GM19468 (cell line): ENCODE results near the gene KLHL26.

Experiments
- ATAC-seq: cut with Tn5 transposase; IDR thresholded peaks from one replicate; pipeline ENCODE4 v1.9.1; 2021; ENCODE audit warnings: mild to moderate bottlenecking, moderate library complexity, moderate number of reproducible peaks; ENCODE audit not compliant: unreplicated experiment; ENCODE audit errors: extremely low read depth

Gene KLHL26

DNA sequence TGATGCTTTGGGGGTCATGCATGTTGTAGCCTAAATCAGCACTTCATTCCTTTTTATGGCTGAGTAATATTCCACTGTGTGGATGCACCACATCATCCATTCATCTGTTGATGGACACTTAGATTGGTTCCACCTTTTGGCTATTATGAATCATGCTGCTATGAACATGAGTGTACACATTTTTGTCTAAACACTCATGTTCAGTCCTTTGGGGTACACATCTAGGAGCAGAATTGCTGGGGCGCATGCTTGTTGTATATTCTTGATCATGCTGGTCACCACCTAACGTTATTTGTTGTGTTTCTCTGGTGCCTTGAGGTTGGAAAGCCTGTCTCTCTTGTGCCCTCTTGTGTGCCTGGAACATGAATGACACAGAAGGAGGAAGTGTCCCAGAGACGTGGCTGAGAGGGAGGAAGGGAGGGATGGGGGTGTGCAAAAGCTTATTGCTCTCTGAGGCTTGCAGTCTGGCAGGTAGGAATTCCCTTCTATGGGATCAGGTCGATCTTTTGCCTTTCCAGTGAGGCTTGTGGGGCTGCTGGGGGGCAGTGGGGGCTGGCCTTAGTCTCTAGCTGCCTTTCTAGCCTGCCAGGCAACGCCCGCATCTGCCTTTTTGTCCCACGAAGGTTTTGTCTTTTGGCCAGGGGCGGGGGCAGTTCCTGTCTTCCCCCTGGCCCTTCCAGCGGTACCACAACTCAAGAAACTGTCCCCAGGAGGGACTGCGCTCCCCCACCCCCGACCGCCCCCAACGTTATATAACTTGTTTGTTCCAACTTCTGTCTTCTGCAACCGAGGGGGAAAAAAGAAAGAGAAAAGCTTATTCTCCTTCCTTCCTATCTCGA, 7.6 kb downstream of the KLHL26 start:
- no peak for ATAC-seq

DNA sequence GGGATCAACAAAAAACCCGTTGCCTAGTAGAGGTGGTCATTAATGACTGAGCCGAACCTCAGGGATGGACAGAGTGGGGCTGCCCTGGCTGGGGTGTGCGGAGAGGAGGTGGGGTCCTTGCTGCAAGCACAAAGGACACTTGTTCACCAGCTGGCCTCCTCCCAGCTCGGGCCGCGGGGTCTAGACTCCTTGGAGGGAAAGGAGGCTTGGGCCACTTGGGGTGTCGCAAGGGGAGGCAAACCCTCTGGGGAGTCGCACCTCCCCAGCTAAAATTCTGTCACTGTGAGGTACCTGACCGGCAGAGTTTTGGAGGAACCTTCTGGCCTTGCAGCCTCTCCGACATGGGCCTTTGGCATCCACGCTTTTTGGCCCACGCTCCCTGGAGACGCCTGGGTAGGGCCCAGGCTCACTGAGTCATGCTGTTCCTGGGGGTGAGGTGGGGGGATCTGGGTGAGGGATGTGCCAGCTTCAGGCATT, 8.2 kb downstream of the KLHL26 start:
- ATAC-seq = no peak

GRCh38 chr19:18646535-18647370, 9.9 kb downstream of the KLHL26 start:
- ATAC-seq = no peak

GRCh38 chr19:18647371-18647767, 10.5 kb downstream of the KLHL26 start:
- no peak for ATAC-seq

DNA sequence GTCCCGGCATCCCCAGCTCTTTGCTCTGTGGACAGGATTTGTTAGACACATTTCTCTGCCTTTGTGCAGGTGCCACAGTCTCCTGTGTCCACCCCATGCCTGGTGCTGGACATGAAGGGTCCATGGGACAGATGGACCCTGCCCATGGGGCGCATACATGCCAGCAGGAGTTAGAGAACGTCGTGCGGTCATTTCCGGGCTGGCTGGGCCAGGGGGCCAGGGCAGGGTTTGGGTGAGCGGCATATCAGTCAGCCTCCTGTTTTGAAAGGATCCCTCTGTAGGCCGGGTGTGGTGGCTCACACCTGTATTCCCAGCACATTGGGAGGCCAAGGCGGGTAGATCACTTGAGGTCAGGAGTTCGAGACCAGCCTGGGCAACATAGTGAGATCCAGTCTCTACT, 11.0 kb downstream of the KLHL26 start:
- no peak for ATAC-seq

- no peak for ATAC-seq
Measured at GRCh38 chr19:18648973-18649315, 12.1 kb downstream of the KLHL26 start.

DNA sequence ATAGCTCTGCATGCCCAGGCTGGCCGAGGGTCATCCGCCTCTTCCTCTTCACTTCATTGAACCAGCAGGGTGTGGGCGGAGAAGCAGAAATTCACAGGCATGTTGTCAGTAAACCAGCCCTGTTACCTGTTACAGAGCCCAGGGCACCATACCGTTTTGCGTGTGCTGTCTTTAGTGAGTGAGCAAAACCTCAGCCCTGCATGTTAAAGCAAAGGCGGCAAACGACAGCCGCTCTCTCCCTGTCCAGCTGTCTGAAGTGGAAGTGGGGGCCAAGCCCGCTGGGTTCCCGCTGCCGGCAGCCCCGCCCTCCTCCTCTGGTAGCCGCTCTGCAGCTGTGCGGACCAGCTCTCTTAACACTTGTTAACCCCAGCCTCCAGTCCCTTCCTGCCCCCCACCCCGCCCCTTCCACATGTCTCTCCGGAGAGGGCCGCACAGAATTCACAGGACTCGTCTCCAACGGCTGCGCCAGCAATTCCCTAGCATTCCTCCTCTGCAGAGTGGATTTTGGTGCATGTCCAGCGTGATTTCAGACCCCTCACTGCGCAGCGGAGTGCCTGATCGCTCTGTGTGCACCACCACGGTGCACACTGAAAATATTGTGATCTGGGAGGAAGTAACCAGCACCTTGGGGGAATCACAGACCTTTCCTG, 12.7 kb downstream of the KLHL26 start:
- no peak for ATAC-seq

DNA sequence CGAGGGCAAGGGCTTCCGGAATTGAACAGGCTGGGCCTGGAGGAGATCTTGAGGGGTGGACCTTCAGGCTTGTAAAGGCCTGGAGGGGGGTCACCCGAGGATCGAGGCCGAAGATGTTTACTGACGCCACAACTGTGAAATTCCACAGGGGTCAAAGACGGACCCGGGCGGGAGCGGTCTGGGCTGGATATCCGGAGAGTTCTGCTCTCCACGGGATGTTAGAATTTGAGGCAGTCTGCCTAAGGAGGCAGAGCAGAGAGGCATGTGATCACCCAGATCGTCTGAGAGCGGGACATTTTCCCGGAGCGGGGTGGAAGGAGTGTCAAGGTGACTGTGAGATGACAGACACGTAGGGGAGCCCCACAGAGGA, 13.2 kb downstream of the KLHL26 start:
- ATAC-seq = no peak

DNA sequence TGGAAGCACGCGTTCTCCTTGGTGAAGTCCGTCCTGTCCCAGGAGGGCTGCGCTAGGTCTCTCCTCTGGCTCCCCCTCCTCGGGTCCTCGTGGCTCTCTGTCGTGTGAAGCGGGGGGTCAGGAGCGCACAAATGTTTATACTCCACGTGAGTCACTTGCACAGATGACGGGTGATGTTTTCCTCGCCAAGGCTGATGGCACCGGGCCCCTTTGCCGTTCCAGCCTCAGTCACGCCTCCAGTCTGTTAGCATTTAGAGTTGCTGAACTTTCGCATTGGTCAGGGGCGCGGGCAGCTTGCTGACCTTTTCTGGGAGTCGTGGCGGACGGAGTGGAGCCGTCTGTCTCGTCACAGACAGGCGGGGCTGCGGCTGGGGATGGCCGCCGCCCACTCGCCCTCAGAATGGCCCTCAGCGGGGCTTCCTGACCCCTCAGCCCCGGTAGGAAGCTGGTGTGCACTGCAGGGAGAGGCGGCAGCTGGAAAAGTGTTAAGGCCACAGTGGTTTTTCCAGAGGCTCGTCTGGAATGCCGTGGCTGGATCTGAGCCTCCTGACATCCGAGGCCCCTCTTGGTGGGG, 13.7 kb downstream of the KLHL26 start:
- ATAC-seq = no peak

GRCh38 chr19:18651300-18651699, 14.5 kb downstream of the KLHL26 start:
- ATAC-seq = no peak

DNA sequence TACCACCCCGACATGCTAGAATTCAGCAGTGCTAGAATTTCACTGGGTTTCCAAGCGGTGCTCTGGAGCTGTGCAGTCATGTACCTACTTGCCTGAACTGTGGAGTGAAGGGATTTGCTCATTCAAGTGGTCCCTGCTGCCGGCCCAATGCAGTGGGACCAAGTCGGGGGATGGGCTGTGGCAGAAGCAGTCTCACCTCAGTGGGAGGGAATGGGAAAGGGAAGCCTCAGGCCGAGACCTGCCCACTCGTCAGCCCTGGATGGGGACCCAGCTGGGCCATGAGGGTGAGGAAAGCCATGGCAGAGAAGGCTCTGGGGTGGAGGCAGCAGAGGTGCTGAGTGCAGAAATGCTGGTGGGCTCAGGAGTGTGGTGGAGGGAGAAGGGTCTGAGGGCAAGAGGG, 14.9 kb downstream of the KLHL26 start:
- ATAC-seq = no peak

- ATAC-seq = no peak
Measured at GRCh38 chr19:18653853-18654252, 17.0 kb downstream of the KLHL26 start.

DNA sequence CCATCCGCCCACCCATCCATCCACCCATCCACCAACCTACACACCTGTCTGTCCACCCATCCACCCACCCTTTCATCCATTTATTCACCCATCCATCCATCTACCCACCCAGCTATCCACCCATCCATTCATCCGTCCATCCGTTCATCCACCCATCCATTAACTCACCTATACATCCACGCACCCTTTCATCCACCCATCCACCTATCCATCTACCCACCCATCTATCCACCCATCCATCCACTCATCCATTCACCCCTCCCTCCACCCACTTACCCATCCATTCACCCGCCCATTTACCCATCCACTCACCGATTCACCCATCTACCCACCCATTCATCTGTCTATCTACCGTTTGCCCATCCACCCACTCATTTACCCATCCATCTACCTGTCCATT, 17.6 kb downstream of the KLHL26 start:
- ATAC-seq = no peak

DNA sequence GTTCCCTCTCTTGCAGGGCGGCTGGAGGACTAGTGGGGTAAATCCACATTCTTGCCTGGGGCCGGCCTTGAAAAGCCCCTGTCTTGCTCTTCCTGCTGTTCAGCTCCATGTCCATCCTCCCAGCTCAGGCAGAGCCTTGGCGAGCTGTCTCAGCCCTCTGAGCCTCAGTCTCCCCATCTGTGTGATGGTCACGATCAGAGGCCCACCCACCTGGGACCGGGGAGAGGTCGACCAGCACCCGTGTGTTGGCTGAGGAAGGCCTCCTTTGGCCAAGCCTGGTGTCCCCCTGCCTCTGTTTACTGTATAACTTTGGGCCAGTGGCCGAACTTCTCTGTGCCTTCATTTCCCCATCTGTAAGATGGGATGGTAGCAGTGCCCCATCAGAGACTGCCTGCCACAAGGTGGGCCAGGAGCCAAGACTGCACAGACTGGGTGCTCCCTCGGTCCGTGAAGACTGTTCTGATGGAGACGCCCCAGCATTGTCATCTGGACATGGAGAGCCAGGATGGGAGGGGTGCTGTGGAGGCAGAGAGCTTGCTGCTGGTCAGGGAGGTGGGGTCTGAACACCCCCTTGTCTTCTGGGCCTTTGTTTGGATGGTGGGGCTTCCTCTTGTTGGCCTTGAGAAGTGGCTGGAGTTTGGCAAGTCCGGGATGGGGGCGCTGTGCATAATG, 18.5 kb downstream of the KLHL26 start:
- ATAC-seq = no peak

DNA sequence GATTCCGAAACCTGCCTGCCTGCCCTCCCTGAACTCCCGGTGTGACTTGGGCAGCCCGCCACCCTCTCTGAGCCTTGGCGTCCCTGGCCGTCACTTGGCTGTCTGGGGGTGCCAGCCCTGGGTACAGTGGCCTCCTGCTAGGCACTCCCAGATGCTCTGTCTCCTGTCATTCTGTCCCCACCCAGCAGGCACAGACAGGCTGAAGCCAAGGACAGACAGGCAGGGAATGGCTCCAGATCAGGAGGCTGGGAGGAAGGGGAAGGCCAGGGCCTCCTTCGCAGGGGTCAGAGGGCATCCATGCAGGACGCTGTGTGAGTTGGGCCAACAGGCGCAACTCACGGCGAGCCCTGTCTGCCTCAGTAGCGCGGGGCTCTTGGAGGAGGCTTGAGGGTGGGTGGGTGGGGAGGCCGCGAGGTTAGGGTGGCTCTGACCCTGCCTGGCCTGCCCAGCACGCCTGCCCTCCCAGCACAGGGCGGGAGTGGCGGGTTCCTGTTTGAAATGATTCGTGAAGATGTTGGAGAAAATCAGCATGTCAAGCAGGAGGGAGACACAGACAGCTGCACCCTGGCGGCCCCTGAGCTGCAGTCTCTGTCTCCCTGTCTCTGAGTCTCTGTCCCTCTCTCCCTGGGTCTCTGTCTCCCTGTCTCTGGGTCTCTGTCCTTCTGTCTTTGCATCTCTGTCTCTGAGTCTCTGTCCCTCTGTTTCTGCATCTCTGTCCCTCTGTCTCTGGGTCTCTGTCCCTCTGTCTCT, 19.7 kb downstream of the KLHL26 start:
- no peak for ATAC-seq

- ATAC-seq = no peak
Measured at GRCh38 chr19:18657590-18658365, 20.9 kb downstream of the KLHL26 start.

DNA sequence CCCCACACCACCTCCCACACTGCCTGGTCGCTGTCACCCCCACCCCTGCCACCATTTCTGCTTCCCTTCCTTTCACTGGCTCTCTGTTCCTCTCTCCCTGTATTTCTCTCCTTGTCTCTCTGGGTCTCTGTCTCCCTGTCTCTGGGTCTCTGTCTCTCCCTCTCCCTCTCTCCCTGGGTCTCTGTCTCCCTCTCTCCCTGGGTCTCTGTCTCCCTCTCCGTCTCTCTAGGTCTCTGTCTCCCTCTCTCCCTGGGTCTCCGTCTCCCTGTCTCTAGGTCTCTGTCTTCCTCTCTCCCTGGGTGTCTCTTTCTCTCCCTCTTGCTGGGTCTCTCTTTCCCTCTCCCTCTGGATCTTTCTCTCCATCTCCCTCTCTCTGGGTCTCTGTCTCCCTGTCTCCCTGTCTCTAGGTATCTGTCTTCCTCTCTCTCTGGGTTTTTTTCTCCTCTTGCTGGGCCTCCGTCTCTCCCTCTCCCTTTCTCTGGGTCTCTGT, 21.6 kb downstream of the KLHL26 start:
- no peak for ATAC-seq

DNA sequence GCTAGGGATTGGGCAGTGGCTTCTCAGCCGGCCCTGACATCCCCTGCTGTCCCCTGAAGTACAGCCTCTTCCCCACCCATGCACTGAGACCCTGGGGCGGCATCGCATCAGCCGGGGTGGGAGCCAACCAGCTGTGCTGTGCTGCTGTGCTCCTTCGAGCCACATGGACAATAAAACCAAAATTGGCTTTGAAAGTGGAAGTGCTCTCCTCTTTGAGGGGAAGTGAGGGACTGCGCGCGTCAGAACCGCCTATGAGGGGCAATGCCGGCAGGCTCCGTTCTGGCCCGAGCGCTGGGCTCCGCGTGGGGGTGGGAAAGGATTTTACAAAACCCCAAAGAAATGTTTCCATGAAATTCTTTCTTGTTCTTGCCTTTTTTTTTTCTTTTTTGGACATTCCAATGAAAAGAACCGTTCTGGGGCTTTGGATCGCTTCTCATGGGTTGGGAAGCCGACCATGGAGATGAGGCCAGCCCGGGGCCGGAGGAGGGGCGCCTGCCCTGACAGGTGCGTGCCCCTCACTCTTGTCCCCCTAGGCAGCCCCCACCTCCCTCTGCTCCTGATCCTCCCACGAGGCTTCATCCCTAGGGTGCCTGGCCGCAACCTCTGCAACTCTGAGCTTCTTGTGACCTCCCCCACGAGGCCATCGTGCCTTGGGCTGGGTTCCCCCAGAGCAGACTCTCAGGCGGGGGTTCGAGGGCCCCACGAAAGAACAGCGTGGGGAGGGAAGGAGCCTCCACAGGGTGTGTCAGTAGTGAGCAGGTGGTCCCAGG, 22.6 kb downstream of the KLHL26 start:
- no peak for ATAC-seq
